KMS-11 (cell line): ENCODE measurements around the gene DIS3L2.

Experiments used
- H2AFZ ChIP-seq: fragments of 200-600 bp; sonication (generic); 2 replicates; pipeline ENCODE4 v1.6.1; 2016; ENCODE audit warnings: antibody characterized with exemption, mixed run types, low read depth
- H3K27ac ChIP-seq: fragments of 200-600 bp; sonication (generic); 2 replicates; pipeline ENCODE4 v1.6.1; 2016; ENCODE audit warnings: mild to moderate bottlenecking, mixed run types
- H3K27me3 ChIP-seq: fragments of 200-600 bp; sonication (generic); 2 replicates; pipeline ENCODE4 v1.6.1; 2017; ENCODE audit warnings: mild to moderate bottlenecking, low read depth, mixed run types, moderate library complexity; ENCODE audit not compliant: insufficient read depth
- H3K36me3 ChIP-seq: fragments of 200-600 bp; sonication (generic); 2 replicates; pipeline ENCODE4 v1.6.1; 2017; ENCODE audit warnings: mild to moderate bottlenecking, mixed run types; ENCODE audit not compliant: insufficient read depth
- H3K4me1 ChIP-seq: fragments of 200-600 bp; sonication (generic); 2 replicates; pipeline ENCODE4 v1.6.1; 2016; ENCODE audit warnings: mild to moderate bottlenecking, low read depth, mixed run types; ENCODE audit not compliant: poor library complexity, severe bottlenecking
- H3K4me2 ChIP-seq: fragments of 200-600 bp; sonication (generic); 2 replicates; pipeline ENCODE4 v1.7.0; 2016; ENCODE audit warnings: mild to moderate bottlenecking, mixed run types
- H3K4me3 ChIP-seq: fragments of 200-600 bp; sonication (generic); IDR thresholded peaks from 2 replicates; pipeline ENCODE4 v1.6.1; 2017; ENCODE audit warnings: low read depth, low read length, mixed read lengths; ENCODE audit not compliant: insufficient read depth
- H3K79me2 ChIP-seq: fragments of 200-600 bp; sonication (generic); 2 replicates; pipeline ENCODE4 v1.6.1; 2016; ENCODE audit warnings: low read depth, mixed run types; ENCODE audit not compliant: insufficient read depth
- H3K9ac ChIP-seq: fragments of 200-600 bp; sonication (generic); 2 replicates; pipeline ENCODE4 v1.6.1; 2016; ENCODE audit warnings: mild to moderate bottlenecking, mixed run types
- H4K20me1 ChIP-seq: fragments of 200-600 bp; sonication (generic); 2 replicates; pipeline ENCODE4 v1.6.1; 2016; ENCODE audit warnings: mild to moderate bottlenecking, mixed run types; ENCODE audit not compliant: insufficient read depth
- CTCF ChIP-seq: fragments of 200-600 bp; sonication (generic); conservative IDR thresholded peaks from 2 replicates; pipeline ENCODE4 v1.6.1; 2017; ENCODE audit warnings: low read depth, mild to moderate bottlenecking, antibody characterized with exemption, low read length, moderate library complexity, mixed read lengths

The DIS3L2 gene

GRCh38 chr2:231961349-231962166 lies at the start of gene DIS3L2:
TSS of gene DIS3L2 (plus strand) at chr2:231961713. CDS start at chr2:232014928, 53,215 bp downstream.
- no peak for TF ChIP-seq CTCF
- Histone ChIP-seq H3K36me3 (no peaks in the 10 kb centered on the region), H3K9ac (peak within 1 kb of the TSS; percentile 90), H2AFZ (peak within 1 kb of the TSS; percentile 89), H4K20me1 (no peaks in the 10 kb centered on the region), H3K4me3 (peak within 1 kb of the TSS; percentile 30), H3K4me2 (peak within 1 kb of the TSS; percentile 89), H3K27me3 (no peaks in the 10 kb centered on the region), H3K27ac (peak within 1 kb of the TSS; percentile 66), H3K79me2 (peaks cover 42% of the 10 kb centered on the region), H3K4me1 (peaks cover 9% of the 10 kb centered on the region)

GRCh38 chr2:231914077-231914690 lies 47.3 kb upstream of the DIS3L2 start:
- H3K9ac ChIP-seq = no peak overlapping the region
- no peaks in the 10 kb centered on the region for H3K36me3 ChIP-seq
- TF ChIP-seq CTCF = no peak

GRCh38 chr2:231917280-231918066 lies 44.0 kb upstream of the DIS3L2 start:
- no peaks in the 10 kb centered on the region for H3K4me1 ChIP-seq
- no peaks in the 10 kb centered on the region for H4K20me1 ChIP-seq
- TF ChIP-seq CTCF = no peak
- no peak overlapping the region for H2AFZ ChIP-seq
- H3K4me3 ChIP-seq = no peak overlapping the region
- no peaks in the 10 kb centered on the region for H3K27me3 ChIP-seq
- H3K27ac ChIP-seq = no peak overlapping the region
- H3K4me2 ChIP-seq = no peak overlapping the region
- no peaks in the 10 kb centered on the region for H3K79me2 ChIP-seq
- no peak overlapping the region for H3K9ac ChIP-seq
- H3K36me3 ChIP-seq = no peaks in the 10 kb centered on the region

More at GRCh38 chr2:231914077-231914690, 47.3 kb upstream of the DIS3L2 start:
- no peaks in the 10 kb centered on the region for H4K20me1 ChIP-seq
- H2AFZ ChIP-seq = no peak overlapping the region
- no peaks in the 10 kb centered on the region for H3K27me3 ChIP-seq
- H3K4me2 ChIP-seq = no peak overlapping the region
- no peaks in the 10 kb centered on the region for H3K4me1 ChIP-seq
- H3K4me3 ChIP-seq = no peak overlapping the region
- no peak overlapping the region for H3K27ac ChIP-seq
- H3K79me2 ChIP-seq = no peaks in the 10 kb centered on the region

- H3K4me1 ChIP-seq = no peaks in the 10 kb centered on the region
- no peaks in the 10 kb centered on the region for H4K20me1 ChIP-seq
- H3K27me3 ChIP-seq = 0 out of 2 replicates have a peak, but pooled peaks cover under 1% of the 10 kb centered on the region
- H2AFZ ChIP-seq = no peak overlapping the region
- no peak overlapping the region for H3K9ac ChIP-seq
- no peaks in the 10 kb centered on the region for H3K36me3 ChIP-seq
- H3K4me3 ChIP-seq = no peak overlapping the region
- H3K27ac ChIP-seq = no peak overlapping the region
- H3K79me2 ChIP-seq = no peaks in the 10 kb centered on the region
- no peak for TF ChIP-seq CTCF
- no peak overlapping the region for H3K4me2 ChIP-seq
These were observed 42.8 kb upstream of the DIS3L2 start for GRCh38 chr2:231918501-231919330.
